T1000 (cell line): ENCODE results near the gene MET.
"Not testable (repeated sequence)": the region's sequence is repeated elsewhere in the genome, so short reads cannot be mapped to it uniquely, and the experiment has no call there.

Source experiments
- DNase-seq: peaks from one replicate; lab custom pipeline; 2025; ENCODE audit warnings: mixed read lengths; lab: John Stamatoyannopoulos, UW

MET gene

DNA sequence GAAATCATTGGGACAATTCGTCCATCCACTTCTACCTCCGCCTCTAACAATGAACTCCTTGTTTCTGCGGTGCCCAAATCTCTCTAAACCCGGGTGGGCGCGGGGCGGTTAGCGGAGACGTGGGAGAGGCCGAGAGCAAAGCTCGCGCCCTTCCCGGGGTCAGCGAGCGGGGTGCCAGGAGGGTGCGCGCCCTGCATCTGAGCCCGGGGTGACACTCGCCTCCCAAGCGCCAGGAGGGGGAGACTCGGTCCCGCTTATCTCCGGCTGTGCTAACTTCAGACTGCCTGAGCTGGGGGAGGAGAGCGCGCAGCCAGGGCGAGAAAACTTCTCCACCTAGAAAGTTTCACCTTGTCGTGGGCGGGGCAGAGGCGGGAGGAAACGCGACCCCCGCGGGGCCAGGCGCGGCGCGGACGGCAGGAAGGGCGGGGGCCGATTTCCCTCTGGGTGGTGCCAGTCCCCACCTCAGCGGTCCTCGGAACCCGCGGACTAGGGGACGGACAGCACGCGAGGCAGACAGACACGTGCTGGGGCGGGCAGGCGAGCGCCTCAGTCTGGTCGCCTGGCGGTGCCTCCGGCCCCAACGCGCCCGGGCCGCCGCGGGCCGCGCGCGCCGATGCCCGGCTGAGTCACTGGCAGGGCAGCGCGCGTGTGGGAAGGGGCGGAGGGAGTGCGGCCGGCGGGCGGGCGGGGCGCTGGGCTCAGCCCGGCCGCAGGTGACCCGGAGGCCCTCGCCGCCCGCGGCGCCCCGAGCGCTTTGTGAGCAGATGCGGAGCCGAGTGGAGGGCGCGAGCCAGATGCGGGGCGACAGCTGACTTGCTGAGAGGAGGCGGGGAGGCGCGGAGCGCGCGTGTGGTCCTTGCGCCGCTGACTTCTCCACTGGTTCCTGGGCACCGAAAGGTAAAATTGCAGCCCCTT, at the start of gene MET:
Gene MET, plus strand, starts transcription at position 516 of the 915 bp plus-strand sequence. CDS start 26,889 bp downstream, outside the sequence.
- DNase-seq: peak; percentile 70

DNA sequence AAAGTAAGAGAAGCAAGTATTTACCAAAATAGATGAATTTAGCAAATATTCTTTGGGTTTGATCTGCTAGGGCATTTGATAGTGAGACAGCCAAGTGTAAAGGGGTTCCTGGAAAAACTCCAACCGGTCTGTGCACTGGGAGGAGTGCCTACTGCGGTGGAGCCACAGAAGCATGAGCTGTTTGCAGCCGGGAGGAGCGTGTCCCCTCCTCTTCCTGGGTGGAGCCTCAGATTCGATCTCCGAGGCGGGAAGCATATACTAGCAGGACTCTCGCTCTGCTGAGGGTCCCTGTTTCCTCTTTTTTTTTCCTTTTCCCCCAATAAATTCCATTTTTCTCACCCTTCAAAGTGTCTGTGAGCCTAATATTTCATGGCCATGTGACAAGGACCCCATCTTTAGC, 45.1 kb upstream of the MET start:
- DNase-seq: no peak

- no peak for DNase-seq
Measured at GRCh38 chr7:116629051-116629463, 42.9 kb upstream of the MET start.

DNA sequence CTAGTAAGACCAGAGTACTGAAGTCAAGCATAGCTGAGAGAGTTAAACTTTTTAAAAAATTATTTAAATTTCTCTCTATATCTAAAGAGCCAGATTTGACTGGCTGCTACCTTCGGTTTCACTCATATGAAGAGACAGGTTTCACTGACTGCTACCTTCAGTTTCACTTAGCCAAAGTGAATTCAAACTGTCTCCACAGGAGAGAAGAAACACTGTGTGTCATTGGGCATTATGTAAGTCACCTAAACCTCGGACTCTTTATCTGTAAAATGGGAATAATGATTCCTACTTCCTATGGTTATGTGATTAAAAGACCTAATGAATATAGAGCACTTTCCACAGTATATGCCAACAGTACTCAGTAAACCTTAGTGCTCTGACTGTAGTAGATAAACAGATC, 41.6 kb upstream of the MET start:
- DNase-seq: no peak

GRCh38 chr7:116630932-116631671, 40.9 kb upstream of the MET start:
- peak; percentile 57 for DNase-seq

DNA sequence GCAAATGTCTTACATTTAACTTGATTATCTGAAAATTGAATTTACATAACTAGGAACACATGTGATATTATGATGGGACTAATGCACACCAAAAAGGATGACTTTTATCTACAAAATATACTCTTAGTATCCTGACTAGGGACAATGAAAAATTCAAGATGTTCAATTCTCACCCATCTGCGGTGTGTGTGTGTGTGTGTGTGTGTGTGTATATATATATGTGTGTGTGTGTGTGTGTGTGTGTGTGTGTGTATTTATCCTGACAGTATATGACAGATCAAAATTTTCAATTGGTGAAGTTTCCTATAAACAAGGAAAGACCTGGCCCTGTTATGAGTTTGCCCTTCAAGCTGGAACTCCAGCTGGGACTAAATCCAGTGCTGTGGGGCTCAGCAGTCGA, 40.3 kb upstream of the MET start:
- DNase-seq: no peak

- DNase-seq: no peak
Measured at GRCh38 chr7:116632384-116632783, 39.6 kb upstream of the MET start.

- DNase-seq: no peak
Measured at GRCh38 chr7:116633131-116633988, 38.6 kb upstream of the MET start.

DNA sequence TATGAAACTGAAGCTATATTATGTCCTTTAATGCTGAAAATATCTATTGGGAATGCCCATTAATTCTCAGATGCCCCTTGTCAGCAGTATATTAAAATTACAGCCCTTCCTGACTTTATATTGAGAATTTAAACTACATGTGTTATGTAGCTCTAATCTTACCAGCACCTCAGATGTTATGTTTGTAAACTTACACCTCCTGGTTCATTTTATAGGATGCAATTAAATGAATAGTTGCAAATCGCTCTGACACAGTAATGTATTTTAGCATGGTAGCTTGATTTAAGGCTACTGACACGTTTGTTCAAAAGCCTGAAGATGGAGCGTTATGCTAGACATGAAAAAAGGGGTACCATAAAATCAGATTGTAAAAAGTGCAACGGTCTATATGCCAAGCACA, 35.0 kb upstream of the MET start:
- no peak for DNase-seq

DNA sequence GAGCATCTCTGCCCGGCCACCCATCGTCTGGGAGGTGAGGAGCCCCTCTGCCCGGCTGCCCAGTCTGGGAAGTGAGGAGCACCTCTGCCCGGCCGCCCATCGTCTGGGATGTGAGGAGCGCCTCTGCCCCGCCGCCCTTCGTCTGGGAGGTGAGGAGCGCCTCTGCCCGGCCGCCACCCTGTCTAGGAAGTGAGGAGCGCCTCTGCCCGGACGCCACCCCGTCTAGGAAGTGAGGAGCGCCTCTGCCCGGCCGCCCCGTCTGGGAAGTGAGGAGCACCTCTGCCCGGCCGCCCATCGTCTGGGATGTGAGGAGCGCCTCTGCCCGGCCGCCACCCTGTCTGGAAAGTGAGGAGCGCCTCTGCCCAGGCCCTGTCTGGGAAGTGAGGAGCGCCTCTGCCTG, 33.4 kb upstream of the MET start:
- not testable (repeated sequence) for DNase-seq

- DNase-seq: no peak
Measured at GRCh38 chr7:116641551-116642153, 30.3 kb upstream of the MET start.

GRCh38 chr7:116643148-116643547, 28.8 kb upstream of the MET start:
- DNase-seq: not testable (repeated sequence)

DNA sequence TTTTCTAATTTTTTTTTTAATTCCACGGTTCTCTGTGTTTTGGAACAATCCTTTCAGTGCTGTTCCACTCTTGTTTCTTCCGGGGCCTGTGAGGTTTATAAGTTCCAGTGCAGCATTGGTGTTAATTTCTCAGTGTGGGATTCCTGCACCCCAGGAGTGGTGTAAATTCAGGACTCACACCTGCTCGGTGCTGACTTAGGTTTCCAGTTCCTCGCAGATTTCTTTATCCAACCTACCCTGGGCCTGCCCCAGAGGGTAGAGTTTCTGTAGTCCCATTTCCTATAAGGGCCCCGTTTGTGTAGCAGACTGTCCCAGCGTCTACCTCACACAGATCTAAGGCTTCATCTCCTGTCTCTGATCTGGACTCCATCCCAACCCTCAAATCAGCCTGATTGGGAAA, 27.4 kb upstream of the MET start:
- DNase-seq: no peak

DNA sequence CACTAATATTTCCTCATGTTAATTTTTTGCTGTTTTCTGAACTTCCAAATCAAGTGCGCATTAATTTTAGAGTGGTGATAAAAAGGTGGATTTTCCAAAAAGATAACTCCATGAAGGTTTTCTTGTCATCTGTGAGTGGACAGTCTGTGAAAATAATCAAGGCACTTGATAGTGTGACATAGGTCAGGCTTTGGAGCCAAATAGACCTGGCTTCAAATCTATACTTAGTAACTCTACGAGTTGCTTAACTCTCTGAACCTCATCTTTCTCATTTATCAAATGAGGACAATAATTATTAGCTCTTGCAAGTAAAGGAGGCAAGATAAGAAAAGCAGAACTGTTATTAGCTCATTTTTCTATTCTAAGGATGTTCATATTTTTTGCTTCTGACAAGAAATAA, 24.7 kb upstream of the MET start:
- no peak for DNase-seq

DNA sequence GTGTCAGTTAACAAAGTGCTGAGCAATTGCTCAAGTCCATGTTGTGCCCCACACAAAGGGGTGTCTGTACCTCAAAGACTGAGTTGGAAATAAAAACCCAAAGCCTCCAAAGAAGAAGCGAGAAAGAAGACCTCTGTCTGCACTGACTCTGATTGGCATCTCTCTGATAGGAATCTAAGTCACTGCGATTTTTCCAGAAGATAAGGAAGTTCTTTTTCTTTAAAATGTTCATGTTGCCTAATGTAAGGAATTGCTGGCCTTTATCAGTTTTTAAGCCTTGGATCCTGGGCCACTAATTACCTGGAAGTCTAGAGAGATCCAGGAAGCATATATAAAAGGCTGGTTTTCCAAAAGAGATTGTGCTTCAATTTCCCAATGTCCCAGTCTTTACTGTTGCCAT, 24.1 kb upstream of the MET start:
- DNase-seq: no peak

DNA sequence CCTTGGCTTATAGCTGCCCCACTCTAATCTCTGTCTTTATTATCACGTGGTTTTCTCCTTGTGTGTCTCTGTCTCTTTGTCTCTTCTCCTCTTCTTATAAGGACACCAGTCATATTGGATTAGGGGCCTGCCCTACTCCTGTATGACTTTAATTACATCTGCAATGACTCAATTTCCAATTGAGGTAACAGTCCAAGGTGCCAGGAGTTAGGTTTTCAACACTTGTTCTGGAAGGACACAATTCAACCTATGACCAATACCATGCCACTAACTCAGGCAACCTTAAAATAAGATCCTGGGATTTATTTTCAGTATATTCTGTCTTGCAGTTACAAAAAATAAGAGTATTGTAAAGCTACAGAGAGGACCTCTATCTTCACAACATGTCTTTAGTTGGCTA, 21.6 kb upstream of the MET start:
- DNase-seq: no peak

DNA sequence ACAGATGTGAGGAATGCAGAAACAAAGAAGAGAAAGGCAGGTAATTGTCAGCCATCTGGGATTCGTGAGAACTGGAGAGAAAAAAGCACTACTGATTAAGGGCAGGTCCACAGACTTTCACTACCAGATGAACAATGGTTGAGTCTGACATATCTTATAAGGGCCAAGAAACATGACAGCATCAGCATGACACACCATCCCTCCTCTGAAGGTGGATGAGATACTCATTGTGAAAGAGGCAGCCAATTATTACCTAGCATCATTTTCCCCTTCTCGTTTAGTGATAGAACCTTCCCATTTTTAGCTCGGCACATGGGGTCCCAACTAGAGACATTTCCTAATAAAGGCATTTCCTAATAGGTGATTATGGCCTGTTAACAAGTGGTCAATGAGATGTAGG, 19.2 kb upstream of the MET start:
- DNase-seq: no peak

DNA sequence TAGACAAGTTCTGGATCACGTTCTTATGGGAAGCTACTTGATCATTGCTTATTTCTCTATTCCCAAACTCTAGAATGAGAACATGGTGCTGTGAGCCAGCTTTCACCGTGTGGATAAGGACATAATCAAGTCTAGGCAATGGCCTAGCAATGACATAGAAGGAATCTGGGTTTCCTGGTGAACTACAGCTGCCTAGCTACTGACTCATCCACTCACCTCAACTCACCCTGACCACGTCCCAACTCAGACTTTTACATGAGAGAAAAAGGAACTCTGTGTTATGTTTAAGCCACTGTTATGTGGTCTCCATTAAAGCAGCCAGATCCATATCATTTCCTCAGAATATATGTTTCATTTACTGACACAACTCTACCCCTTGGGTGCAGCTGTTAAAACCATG, 18.8 kb upstream of the MET start:
- no peak for DNase-seq

DNA sequence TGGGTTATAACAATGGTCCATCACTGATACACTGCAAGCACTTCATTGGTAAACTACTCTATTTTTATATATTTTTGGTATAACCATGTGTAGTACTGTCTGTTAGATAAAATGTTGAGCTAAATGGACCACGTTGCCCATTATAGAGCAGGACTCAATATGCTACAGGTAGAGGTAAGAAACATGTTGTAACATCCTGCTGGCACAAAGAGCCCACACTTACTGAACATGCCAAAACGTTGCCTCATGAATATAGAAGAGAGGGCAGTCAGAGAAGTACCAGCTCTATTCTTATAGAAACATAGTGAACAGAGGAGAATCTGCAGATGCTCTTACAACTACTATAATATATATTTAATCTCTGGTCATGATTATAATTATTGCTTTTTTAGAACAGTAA, 18.4 kb upstream of the MET start:
- DNase-seq: no peak

DNA sequence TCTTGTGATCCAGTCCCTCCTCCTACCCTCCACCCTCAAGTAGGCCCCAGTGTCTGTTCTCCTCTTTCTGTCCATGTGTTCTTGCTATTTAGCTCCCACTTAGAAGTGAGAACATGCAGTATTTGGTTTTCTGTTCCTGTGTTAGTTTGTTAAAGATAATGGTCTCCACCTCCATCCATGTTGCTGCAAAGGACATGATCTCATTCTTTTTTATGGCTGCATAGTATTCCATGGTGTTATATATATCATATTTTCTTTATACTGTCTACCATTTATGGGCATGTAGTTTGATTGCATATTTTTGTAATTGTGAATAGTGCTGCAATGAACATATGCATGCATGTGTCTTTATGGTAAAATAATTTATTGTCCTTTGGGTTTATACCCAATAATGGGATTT, 12.7 kb upstream of the MET start:
- DNase-seq: not testable (repeated sequence)

- DNase-seq: no peak
Measured at GRCh38 chr7:116661865-116662264, 10.1 kb upstream of the MET start.

DNA sequence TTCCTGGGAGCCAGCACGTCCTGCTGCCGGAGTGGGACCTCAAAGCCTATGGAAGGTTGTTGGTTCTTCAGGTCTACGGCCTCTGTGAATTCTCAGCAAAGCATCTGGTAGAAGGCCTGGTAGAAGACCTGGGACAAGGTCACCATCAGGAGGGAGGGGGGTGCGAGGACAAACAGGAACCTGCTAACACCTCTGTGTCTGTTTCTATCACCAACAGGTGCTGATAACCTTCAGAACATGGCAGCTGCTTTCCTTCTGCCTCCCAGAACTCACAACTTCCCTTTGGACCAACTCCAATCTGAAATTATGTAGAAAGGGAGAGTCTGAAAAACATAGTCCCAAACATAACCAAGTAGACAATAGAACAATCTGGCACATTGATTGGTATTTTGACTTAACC, 8.3 kb upstream of the MET start:
- DNase-seq: no peak
